ENCODE data around the gene GLRX3. TPM values are rescaled to one million over a fixed set of nuclear protein-coding genes. Genes with fewer than 3 reads are reported as not detected.

GLRX3 gene
- total and polyA plus RNA-seq, 2 of the 13 experiments (the other 11 are each of a cell fraction or from before 2014, with no cell fraction given) = 91.4 to 135 TPM

DNA sequence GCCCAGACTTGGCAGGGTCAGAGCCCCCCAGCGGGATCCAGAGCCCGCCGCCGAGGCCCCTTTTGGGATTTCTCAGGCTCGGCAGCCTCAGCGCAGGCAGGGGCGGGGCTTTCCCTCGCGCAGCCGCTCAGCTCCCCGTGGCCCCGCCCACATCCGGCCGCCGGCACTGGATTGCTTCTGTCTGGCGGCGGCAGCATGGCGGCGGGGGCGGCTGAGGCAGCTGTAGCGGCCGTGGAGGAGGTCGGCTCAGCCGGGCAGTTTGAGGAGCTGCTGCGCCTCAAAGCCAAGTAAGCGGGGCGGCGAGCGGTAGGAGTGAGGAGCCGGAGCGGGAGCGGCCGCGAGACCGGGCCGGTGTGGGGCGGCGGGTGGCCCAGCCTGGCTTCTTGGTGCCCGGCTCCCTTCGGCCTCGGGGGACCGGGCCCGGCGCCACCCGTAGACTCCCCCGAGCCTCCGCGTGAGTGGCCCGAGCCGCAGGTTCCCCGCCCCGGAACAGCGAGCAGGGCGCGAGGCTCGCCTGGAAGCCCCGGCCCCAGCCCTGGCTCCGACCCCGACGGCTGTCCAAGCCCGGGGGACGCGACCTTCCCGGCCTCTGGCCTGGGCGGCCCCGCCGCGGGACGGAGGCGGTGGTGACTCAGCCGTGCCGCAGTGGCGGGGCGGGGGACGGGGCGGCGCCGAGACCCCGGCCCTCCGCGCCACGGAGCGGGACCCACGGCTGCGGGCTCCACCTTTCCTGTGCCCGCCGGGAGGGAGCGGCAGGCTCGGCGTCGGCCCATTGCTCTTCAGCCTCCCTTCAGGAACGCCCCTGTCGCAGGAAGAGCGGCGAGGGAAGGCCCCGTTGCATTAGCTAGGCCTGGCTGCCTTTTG is at the start of gene GLRX3 (continued):
- TF ChIP-seq ZFX (CRISPR knock-in tag; IDR thresholded peaks at IDR 0.05; ENCODE audit: low read depth) (peak; percentile 89), GABPB1 (CRISPR knock-in tag; IDR thresholded peaks at IDR 0.05) (peak; percentile 94), ZNF7 (CRISPR knock-in tag; IDR thresholded peaks at IDR 0.05) (no peak), RCOR2 (CRISPR knock-in tag; IDR thresholded peaks at IDR 0.05) (no peak), ZNF629 (CRISPR knock-in tag; conservative IDR thresholded peaks at IDR 0.05) (peak; percentile 32; the same call in 1 of the 2 replicates), PHF20 (CRISPR knock-in tag; IDR thresholded peaks at IDR 0.05) (no peak; the same call in 1 of the 2 replicates), MED1 (CRISPR knock-in tag; IDR thresholded peaks at IDR 0.05) (peak; percentile 58), PLRG1 (conservative IDR thresholded peaks at IDR 0.05) (no peak), ZNF550 (CRISPR knock-in tag; IDR thresholded peaks at IDR 0.05; ENCODE audit: borderline replicate concordance) (no peak), ZNF138 (CRISPR knock-in tag; IDR thresholded peaks at IDR 0.05; ENCODE audit: low read depth) (no peak), ATRX (CRISPR knock-in tag; IDR thresholded peaks at IDR 0.05; ENCODE audit: borderline replicate concordance) (no peak)
- TF ChIP-seq, protein P1, sequence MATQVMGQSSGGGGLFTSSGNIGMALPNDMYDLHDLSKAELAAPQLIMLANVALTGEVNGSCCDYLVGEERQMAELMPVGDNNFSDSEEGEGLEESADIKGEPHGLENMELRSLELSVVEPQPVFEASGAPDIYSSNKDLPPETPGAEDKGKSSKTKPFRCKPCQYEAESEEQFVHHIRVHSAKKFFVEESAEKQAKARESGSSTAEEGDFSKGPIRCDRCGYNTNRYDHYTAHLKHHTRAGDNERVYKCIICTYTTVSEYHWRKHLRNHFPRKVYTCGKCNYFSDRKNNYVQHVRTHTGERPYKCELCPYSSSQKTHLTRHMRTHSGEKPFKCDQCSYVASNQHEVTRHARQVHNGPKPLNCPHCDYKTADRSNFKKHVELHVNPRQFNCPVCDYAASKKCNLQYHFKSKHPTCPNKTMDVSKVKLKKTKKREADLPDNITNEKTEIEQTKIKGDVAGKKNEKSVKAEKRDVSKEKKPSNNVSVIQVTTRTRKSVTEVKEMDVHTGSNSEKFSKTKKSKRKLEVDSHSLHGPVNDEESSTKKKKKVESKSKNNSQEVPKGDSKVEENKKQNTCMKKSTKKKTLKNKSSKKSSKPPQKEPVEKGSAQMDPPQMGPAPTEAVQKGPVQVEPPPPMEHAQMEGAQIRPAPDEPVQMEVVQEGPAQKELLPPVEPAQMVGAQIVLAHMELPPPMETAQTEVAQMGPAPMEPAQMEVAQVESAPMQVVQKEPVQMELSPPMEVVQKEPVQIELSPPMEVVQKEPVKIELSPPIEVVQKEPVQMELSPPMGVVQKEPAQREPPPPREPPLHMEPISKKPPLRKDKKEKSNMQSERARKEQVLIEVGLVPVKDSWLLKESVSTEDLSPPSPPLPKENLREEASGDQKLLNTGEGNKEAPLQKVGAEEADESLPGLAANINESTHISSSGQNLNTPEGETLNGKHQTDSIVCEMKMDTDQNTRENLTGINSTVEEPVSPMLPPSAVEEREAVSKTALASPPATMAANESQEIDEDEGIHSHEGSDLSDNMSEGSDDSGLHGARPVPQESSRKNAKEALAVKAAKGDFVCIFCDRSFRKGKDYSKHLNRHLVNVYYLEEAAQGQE (IDR thresholded peaks at IDR 0.05; ENCODE audit: borderline replicate concordance in 1 of 2, low read depth in 1 of 2, low read length in 2 of 2) = no peak
- TF ChIP-seq, protein P2, sequence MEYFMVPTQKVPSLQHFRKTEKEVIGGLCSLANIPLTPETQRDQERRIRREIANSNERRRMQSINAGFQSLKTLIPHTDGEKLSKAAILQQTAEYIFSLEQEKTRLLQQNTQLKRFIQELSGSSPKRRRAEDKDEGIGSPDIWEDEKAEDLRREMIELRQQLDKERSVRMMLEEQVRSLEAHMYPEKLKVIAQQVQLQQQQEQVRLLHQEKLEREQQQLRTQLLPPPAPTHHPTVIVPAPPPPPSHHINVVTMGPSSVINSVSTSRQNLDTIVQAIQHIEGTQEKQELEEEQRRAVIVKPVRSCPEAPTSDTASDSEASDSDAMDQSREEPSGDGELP (IDR thresholded peaks at IDR 0.05; ENCODE audit: borderline replicate concordance, low read depth) = peak; percentile 50; the same call in 1 of the 2 replicates
- TF ChIP-seq, protein P3, sequence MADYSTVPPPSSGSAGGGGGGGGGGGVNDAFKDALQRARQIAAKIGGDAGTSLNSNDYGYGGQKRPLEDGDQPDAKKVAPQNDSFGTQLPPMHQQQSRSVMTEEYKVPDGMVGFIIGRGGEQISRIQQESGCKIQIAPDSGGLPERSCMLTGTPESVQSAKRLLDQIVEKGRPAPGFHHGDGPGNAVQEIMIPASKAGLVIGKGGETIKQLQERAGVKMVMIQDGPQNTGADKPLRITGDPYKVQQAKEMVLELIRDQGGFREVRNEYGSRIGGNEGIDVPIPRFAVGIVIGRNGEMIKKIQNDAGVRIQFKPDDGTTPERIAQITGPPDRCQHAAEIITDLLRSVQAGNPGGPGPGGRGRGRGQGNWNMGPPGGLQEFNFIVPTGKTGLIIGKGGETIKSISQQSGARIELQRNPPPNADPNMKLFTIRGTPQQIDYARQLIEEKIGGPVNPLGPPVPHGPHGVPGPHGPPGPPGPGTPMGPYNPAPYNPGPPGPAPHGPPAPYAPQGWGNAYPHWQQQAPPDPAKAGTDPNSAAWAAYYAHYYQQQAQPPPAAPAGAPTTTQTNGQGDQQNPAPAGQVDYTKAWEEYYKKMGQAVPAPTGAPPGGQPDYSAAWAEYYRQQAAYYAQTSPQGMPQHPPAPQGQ (CRISPR knock-in tag; IDR thresholded peaks at IDR 0.05; ENCODE audit: borderline replicate concordance) = no peak
- TF ChIP-seq, protein P4, sequence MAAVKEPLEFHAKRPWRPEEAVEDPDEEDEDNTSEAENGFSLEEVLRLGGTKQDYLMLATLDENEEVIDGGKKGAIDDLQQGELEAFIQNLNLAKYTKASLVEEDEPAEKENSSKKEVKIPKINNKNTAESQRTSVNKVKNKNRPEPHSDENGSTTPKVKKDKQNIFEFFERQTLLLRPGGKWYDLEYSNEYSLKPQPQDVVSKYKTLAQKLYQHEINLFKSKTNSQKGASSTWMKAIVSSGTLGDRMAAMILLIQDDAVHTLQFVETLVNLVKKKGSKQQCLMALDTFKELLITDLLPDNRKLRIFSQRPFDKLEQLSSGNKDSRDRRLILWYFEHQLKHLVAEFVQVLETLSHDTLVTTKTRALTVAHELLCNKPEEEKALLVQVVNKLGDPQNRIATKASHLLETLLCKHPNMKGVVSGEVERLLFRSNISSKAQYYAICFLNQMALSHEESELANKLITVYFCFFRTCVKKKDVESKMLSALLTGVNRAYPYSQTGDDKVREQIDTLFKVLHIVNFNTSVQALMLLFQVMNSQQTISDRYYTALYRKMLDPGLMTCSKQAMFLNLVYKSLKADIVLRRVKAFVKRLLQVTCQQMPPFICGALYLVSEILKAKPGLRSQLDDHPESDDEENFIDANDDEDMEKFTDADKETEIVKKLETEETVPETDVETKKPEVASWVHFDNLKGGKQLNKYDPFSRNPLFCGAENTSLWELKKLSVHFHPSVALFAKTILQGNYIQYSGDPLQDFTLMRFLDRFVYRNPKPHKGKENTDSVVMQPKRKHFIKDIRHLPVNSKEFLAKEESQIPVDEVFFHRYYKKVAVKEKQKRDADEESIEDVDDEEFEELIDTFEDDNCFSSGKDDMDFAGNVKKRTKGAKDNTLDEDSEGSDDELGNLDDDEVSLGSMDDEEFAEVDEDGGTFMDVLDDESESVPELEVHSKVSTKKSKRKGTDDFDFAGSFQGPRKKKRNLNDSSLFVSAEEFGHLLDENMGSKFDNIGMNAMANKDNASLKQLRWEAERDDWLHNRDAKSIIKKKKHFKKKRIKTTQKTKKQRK (IDR thresholded peaks at IDR 0.05; ENCODE audit: low read length) = no peak
- TF ChIP-seq, protein P5, sequence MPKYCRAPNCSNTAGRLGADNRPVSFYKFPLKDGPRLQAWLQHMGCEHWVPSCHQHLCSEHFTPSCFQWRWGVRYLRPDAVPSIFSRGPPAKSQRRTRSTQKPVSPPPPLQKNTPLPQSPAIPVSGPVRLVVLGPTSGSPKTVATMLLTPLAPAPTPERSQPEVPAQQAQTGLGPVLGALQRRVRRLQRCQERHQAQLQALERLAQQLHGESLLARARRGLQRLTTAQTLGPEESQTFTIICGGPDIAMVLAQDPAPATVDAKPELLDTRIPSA (CRISPR knock-in tag; IDR thresholded peaks at IDR 0.05; ENCODE audit: borderline replicate concordance) = peak; percentile 79; the same call in 1 of the 2 replicates

All from HepG2 (cell line).